Breast epithelium (tissue), 4 donors: ENCODE data around the gene NEDD8. TPM values are rescaled to one million over a fixed set of nuclear protein-coding genes. Genes with fewer than 3 reads are reported as not detected.

Source experiments
- DNase-seq, 2 donors: peaks; one replicate each; pipeline ENCODE4 v3.0.0-alpha.2; 2019; ENCODE audit warnings: low spot score in 2 of 2
- H3K27ac ChIP-seq, 2 donors: fragments of 200-600 bp; sonication (generic) in 1 of 2; one replicate each; pipeline ENCODE4 v1.5.1; 2016 to 2019; ENCODE audit warnings: mild to moderate bottlenecking in 1 of 2
- H3K27me3 ChIP-seq, 2 donors: fragments of 200-600 bp; sonication (generic) in 1 of 2; one replicate each; pipeline versions ENCODE4 v1.5.1 to v1.6.0; 2017 to 2019; ENCODE audit warnings: control low read depth in 1 of 2, mild to moderate bottlenecking in 1 of 2
- H3K36me3 ChIP-seq: fragments of 200-600 bp; one replicate; pipeline ENCODE4 v1.5.1; 2019
- H3K4me1 ChIP-seq, 2 donors: fragments of 200-600 bp; sonication (generic); one replicate each; pipeline ENCODE4 v1.5.1; 2016 to 2019; ENCODE audit warnings: control low read depth in 1 of 2
- H3K4me3 ChIP-seq, 3 donors: fragments of 200-600 bp; sonication (generic); 1 replicate in 2 of 3; 2 replicates in 1 of 3; pipeline ENCODE4 v1.5.1; 2016 to 2019; ENCODE audit warnings: mild to moderate bottlenecking in 3 of 3, moderate library complexity in 2 of 3
- H3K9me3 ChIP-seq, 2 donors: fragments of 200-600 bp; sonication (generic) in 1 of 2; one replicate each; pipeline ENCODE4 v1.5.1; 2016 to 2019; ENCODE audit warnings: control low read depth in 1 of 2
- POLR2A ChIP-seq: fragments of 450-650 bp; IDR thresholded peaks from one replicate; pipeline ENCODE4 v1.6.1; 2016; ENCODE audit warnings: antibody characterized with exemption, mild to moderate bottlenecking, moderate library complexity
- POLR2AphosphoS5 ChIP-seq, 3 donors: sonication (generic); formaldehyde crosslinking; IDR thresholded peaks; one replicate each; pipeline ENCODE4 v1.6.1; 2017; ENCODE audit warnings: antibody characterized with exemption in 3 of 3
- intact Hi-C: fragments of 100-400 bp; cut with DNase I; formaldehyde crosslinking; loops from one replicate; pipeline ENCODE4 v1.15.1; 2023; ENCODE audit warnings: low total_unique reads
- total RNA-seq, 3 donors: library from RNA; depleted of rRNA; stranded (reverse); fragments of >200 nt; gene quantifications; one replicate each; pipeline ENCODE4 v1.1.0, GENCODE V29; 2016
- TF ChIP-seq, protein P1 (sequence below), 3 donors: fragments of 450-650 bp; IDR thresholded peaks; one replicate each; pipeline ENCODE4 v1.5.1; 2016 to 2017; ENCODE audit warnings: antibody characterized with exemption in 3 of 3, mild to moderate bottlenecking in 3 of 3, moderate library complexity in 3 of 3

The NEDD8 gene
- total RNA-seq, 3 donors from 2014 or later, result 118 to 165 (median 150) TPM

DNA sequence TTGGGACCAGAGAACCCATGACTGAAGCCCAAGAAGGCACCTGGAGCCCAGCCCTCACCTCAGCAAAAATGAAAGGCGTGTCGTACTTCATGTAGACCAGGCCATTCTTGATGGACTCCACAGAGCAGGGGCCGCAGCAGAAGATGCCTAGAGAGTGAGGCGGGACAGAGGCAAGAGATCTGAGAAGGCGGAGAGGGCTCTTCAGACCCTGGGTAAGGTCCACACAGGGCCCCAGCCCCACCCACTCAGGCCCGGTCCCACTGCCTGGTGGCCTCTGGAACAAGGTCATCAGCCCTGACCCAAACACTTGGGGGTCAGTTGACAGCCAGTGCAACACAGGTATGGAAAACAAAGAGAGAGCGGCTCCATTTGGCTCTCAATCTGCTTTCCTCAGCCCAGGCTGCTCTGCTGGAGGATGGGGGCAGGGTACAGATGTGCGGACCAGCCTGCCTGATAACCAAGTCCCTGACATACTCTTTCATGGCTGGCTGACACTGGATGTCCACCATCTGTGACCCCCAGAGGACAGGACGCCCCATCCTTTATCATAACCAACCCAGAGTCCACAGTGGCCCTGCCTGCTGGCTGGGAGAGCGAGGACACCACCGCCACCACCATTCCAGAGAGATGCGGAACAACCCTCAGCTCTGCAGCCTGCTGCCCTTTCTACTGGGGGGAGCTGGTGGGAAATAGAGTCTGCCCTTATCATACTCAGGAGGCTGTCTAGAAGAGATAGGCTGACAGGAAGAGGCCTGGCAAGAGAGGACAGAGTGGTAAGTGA lies 24.0 kb upstream of the NEDD8 start:
- H3K4me3 ChIP-seq, result no peak overlapping the region
- intact Hi-C loops, result no loop called here
- no peak overlapping the region for H3K27ac ChIP-seq
- TF ChIP-seq, protein P1, sequence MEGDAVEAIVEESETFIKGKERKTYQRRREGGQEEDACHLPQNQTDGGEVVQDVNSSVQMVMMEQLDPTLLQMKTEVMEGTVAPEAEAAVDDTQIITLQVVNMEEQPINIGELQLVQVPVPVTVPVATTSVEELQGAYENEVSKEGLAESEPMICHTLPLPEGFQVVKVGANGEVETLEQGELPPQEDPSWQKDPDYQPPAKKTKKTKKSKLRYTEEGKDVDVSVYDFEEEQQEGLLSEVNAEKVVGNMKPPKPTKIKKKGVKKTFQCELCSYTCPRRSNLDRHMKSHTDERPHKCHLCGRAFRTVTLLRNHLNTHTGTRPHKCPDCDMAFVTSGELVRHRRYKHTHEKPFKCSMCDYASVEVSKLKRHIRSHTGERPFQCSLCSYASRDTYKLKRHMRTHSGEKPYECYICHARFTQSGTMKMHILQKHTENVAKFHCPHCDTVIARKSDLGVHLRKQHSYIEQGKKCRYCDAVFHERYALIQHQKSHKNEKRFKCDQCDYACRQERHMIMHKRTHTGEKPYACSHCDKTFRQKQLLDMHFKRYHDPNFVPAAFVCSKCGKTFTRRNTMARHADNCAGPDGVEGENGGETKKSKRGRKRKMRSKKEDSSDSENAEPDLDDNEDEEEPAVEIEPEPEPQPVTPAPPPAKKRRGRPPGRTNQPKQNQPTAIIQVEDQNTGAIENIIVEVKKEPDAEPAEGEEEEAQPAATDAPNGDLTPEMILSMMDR (IDR thresholded peaks at IDR 0.05), result no peak
- no peak for TF ChIP-seq POLR2A
- TF ChIP-seq POLR2AphosphoS5 (IDR thresholded peaks at IDR 0.05), result no peak
- H3K27me3 ChIP-seq, result no peaks in the 10 kb centered on the region
- H3K36me3 ChIP-seq, result no peaks in the 10 kb centered on the region
- no peaks in the 10 kb centered on the region for H3K9me3 ChIP-seq
- no peaks in the 10 kb centered on the region for H3K4me1 ChIP-seq
- no peak for DNase-seq

DNA sequence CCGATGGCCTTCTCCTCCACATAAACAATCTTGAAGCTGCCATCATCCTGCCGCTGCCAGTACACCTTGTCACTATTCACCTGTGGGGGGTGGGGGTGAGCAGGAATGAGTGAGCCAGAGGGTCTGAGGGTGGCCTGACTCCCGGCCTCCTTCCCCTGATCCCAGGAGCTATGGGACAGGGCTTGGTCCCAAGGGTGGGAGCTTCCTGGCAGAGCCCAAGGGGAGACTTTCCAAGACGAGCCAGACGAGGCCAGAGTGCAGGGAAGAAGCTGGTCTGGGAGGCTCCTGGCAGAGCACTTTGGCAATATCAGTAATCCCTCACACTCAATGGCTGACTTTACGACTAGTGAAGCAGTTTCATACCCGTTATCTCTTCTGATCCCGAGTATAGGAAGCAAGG lies 23.3 kb upstream of the NEDD8 start:
- Histone ChIP-seq H3K9me3 (no peaks in the 10 kb centered on the region), H3K36me3 (no peaks in the 10 kb centered on the region), H3K4me1 (no peaks in the 10 kb centered on the region), H3K4me3 (no peak overlapping the region), H3K27ac (no peak overlapping the region), H3K27me3 (no peaks in the 10 kb centered on the region)
- intact Hi-C loops, result no loop called here
- TF ChIP-seq POLR2AphosphoS5 (IDR thresholded peaks at IDR 0.05) (no peak), POLR2A (no peak)
- TF ChIP-seq, protein P1 (IDR thresholded peaks at IDR 0.05), result no peak
- no peak for DNase-seq

DNA sequence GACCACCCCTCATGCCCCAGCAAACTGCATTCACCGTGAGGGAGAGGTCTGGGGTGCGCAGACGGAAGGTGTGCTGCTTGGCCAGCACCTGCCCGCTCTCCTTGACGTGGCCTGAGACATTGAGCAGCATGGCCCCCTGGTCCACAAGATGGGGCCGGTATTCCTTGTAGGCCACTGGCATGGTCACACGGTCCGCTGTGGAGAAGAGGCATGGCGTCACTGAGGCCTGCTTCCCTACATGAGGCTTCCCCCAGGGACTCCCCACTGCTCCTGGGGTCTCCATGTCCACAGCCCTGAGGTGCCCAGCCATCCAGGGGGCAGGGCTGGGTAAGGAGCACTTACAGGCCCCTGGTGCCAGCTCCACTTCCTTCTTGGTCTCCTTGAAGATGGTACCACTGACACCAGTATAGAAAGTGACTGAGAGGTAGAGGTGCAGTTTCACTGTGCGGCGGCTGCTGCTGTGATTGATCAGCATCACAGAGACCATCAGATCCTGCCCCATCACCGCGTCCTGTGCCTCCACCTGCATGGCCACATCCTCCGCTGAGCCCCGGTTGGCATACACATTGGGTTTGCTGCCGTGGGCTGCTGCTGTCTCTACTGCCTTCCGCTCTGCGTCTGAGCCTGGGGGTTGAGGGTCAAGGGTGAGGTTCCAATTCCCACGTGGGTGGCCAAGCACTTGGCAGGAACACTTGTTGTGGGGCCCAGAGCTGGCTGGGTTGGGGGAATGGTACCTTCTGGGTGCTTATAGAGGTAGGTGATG lies 22.6 kb upstream of the NEDD8 start:
- H3K27me3 ChIP-seq, result no peaks in the 10 kb centered on the region
- no peaks in the 10 kb centered on the region for H3K36me3 ChIP-seq
- no peak overlapping the region for H3K4me3 ChIP-seq
- TF ChIP-seq POLR2A (no peak), POLR2AphosphoS5 (IDR thresholded peaks at IDR 0.05) (no peak)
- TF ChIP-seq, protein P1 (IDR thresholded peaks at IDR 0.05), result no peak
- H3K4me1 ChIP-seq, result no peaks in the 10 kb centered on the region
- no peak overlapping the region for H3K27ac ChIP-seq
- no peak for DNase-seq
- intact Hi-C loops, result no loop called here
- no peaks in the 10 kb centered on the region for H3K9me3 ChIP-seq

DNA sequence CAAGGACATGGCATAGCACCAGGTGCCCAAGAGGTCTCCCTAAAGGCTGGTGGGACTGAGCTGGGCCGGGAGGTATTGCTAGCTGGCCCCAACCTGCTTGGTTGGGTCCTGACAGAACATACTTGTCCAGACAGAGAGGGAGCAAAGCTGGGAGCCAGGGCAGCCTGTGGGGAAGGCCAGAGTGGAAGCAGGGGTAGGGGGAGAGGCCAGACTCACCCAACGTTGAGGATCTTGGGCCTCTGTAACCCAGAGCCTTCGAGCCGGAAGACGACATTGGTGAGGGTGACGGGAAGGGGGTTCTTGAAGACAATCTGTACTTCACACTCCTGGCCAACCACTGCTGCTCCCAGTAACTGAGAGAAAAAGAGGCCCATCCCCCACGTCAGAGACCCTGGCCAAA lies 21.8 kb upstream of the NEDD8 start:
- Histone ChIP-seq H3K4me3 (no peak overlapping the region), H3K27ac (no peak overlapping the region), H3K27me3 (no peaks in the 10 kb centered on the region), H3K9me3 (no peaks in the 10 kb centered on the region), H3K4me1 (no peaks in the 10 kb centered on the region), H3K36me3 (no peaks in the 10 kb centered on the region)
- TF ChIP-seq POLR2AphosphoS5 (IDR thresholded peaks at IDR 0.05), result no peak
- TF ChIP-seq, protein P1 (IDR thresholded peaks at IDR 0.05), result no peak
- intact Hi-C loops, result no loop called here
- no peak for DNase-seq
